Activated naive CD4-positive, alpha-beta T cell (primary cell): ENCODE data around the gene CRYBB1.
"Not testable (repeated sequence)": the region's sequence is repeated elsewhere in the genome, so short reads cannot be mapped to it uniquely, and the experiment has no call there.

Experiments used
- DNase-seq, 4 experiments: peaks; one replicate each; lab custom pipeline; 2025; lab: John Stamatoyannopoulos, UW

The CRYBB1 gene

DNA sequence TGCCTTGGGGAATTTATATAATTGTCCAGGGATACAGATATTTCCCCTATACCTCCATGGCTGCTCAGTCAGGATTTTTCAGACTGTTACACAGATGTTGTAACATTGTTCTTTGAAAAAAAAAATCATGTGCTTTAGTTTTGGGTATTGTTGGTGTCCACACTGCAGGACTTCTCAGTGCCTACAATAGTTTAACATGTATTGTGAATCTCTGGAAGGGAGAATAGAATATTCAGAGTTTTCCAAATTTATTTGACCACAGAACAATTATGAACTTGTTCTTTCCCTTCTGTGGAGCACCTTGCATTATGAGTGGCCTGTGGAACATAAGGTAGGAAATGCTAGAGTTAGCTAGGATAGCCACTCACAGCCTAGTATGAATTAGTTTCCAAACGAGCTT, 18.5 kb upstream of the CRYBB1 start:
- DNase-seq, result no peak

DNA sequence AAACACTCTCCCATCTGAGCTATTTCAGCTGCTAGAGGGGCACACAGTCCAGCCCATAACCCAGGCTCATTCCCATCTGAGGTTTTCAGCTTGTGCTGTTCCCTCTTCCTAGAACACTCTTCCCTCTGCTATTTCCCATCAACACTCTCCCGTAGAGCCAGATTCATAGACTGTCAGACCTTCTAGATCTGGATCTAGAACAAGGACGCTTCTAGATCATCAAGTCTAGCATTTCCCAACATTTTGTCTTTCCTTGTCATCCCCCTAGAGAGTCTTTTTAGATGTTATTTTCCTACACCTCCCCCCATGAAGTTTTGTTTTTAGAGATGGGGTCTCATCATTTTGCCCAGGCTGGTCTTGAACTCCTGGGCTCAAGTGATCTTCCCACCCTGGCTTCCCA, 17.3 kb upstream of the CRYBB1 start:
- no peak for DNase-seq

DNA sequence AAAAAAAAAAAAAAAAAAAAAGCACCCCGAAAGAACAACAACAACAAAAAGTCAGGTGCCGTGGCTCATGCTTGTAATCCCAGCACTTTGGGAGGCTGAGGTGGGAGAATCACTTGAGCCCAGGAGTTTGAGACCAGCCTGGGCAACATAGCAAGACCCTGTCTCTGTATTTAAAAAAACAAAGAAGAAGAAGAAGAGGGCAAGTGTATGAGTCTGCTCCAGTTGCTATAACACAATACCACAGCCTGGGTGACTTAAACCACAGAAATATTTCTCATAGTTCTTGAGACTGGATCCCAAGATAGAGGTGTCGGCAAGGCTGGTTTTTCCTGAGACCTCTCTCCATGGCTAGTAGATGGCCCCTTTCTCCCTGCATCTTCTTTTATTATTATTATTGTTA, 16.4 kb upstream of the CRYBB1 start:
- no peak for DNase-seq

DNA sequence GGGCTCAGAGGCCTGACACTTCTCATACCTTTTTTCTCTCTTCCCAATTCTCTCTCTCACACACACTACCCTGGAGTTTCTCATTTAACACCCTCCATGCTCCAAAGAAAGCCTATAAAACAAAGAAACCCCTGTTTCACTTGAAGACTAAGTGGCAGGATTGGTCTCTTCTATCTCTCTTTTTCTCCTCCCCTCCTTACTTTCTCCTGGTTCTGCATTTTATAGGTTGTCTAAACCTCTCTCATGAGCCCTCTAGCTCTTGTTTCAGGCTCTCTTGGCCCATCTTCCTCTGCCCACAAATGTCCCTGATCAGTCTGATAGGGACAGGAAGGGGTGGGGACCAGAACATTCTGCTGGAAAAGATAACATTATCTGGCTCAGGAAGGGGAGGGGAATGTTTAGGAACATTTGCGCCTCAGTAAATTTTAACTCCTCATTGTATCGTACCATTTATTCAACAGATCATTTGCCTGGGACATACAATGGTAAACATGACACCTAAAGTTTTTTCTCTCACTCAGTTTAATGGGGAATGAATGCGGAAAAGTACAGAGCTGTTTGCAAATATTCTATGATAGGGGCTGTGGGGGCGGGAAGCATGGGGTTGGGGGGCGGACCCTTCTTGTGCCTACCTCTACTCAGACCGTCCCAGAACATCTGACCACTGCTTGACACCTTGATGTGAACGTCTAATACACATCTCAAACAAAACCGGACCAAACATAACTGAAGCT, 14.8 kb upstream of the CRYBB1 start:
- no peak for DNase-seq

GRCh38 chr22:26631282-26631681, 13.5 kb upstream of the CRYBB1 start:
- no peak for DNase-seq

DNA sequence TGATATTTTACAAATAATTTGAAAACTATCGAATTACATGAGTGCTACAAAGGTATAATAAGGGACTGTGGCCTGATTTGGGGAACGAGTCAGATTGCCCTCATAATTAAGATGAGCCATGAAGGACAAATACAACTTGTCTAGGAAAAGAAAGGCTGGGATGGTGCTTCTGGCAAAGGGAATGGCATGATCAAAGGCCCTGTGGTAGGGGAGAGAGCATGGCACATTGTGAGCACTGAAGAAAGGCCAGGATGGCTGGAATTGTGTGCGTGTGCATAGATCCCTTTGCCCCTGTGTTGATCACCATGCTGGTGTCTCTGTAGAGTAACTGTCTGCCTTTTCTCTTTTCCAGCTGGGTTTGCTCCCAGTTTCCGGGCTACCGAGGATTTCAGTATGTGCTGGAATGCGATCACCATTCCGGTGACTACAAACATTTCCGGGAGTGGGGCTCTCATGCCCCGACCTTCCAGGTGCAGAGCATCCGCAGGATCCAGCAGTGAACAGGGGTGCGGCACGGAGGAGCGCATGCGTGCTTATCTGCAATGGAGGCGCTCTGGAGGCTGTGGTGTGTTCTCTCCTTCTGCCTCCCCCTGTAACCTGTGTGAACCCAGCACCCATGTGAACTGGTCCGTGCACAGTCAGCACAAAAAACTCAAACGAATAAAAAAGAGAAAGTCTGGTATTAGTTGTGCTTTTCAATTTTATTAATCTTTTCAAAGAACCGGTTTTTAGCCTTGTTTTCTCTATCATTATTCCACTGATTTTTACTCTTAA, 12.3 kb upstream of the CRYBB1 start:
- DNase-seq, result no peak

DNA sequence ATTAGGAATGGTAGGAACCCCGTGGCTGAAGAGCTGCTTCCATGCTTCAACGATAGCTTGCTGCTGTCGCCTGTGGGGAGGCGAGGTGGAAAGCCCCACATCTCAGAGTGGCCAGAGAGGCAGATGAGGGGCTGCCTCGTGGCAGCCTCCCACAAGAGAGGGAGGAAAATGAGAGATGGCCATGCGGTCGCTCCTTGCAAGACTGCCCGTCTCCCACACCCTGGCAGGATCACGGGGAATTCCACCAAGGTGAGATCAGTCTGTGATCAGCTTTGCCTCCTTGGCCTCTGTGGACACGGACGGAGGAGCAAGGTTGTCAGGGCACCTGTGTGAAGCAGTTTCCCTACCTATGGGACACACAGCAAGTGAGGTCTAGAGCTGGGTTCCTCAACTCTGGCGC, 7.0 kb upstream of the CRYBB1 start:
- DNase-seq, result no peak

- DNase-seq, result no peak
Measured at GRCh38 chr22:26623984-26624383, 6.2 kb upstream of the CRYBB1 start.

DNA sequence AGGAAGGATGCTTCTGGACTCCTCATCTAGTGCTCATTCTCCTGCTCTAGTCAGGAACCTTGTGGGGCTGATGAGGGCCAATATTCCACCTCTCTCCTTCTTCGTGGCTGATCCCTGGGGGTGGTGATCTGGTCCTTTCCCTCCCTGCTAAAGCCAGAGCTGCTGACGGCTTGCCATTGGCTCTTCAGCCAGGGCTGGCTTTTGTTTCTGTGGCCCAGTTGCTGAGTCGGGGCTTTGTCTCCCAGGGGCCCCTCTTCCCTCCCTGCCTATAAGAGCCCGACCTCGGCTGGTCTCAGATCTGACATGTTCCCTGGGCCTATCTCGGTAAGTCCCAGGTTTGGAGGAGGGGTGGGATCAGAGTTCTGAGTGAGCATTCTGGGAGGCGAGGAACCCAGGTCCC, 3.8 kb upstream of the CRYBB1 start, which contains the start of gene CRYBA4:
TSS of gene CRYBA4 (plus strand) at position 301 of the 400 bp plus-strand sequence. CDS start 634 bp downstream, outside the sequence.
- no peak for DNase-seq

DNA sequence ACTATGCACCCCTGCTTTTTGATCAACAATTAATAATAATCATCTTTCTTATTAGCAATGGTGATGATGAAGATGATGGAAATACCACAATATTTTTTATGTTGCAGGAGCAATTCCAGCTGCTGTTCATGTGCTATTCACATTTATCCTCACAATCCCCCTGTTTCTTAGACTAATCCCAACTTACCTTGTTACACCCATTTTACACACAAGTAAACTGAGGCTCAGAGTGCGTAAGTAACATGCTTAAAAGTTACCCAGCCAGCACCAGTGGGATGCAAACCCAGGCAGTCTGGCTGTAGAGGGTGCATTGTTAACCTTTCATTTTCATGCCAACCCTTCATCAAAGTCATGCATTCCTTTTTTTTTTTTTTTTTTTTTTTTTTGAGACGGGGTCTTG, 2.4 kb upstream of the CRYBB1 start:
- DNase-seq, result no peak

GRCh38 chr22:26619510-26619909, 1.7 kb upstream of the CRYBB1 start:
- DNase-seq, result no peak

GRCh38 chr22:26618455-26618854, 628 bp upstream of the CRYBB1 start:
- DNase-seq, result no peak

- DNase-seq, result no peak
Measured at GRCh38 chr22:26616650-26617049, 1.2 kb downstream of the CRYBB1 start.

DNA sequence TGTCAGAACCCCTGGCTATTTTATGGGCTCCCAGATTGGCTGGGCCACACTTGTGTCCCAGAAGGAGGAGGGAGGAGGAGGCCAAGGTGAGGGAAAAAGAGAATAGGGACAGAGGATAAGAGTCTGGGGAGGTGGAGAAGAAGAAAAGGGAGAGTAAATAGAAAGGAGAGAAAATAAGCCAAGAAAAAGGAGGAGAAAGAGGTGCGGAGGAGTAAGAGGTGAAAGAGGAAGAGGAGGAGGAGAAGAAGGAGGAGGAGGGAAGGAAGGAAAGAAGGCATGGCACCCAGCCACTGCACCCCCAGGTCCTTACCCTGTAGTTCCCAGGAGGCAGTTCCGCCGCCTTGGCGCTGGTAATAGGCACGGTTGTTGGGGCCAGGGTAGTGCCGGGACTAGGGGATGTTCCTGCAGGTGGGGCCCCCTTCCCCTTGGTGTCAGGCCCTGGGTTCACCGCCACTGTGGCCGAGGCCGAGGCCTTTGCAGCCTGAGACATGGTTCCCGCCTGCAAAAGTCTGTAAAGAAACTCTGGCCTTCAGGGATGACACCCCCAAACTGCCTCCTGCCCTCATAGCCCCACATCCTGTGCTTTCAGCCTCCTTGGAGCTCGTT, 1.9 kb downstream of the CRYBB1 start:
- DNase-seq, result no peak

DNA sequence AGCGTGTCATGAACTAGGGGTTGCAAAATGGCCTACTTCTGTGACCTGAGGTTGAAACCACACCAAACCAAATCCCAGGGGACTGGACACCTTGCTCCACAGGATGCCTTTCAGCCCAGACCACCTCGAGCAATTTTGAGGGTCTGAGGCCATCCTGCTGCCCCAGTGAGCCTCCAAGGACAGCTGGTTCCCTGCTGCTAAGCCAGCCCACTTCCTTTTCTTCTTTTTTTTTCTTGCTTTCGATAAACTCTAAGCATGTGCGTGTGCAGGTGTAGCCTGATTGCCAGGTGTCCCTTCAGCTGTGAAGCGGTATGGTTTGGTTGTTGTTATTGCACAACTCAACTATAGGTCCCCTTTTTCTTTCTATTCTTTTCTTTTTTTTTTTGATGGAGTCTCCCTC, 2.7 kb downstream of the CRYBB1 start:
- no peak for DNase-seq

DNA sequence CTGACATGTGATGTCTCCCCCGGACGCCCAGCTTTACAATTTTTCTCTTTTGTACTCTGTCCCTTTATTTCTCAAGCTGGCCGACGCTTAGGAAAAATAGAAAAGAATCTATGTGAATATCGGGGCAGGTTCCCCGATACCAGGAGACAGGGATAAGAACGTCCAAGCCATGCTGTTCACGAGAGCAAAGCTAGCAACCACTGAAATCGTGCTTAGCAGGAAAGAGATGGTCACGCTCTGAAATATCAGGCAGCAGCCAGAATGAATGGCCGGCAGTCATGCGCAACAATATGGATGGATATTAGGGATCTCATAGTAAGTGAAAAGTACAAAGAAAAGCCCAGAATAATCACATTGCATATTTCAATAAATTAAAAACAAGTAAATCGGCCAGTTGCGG, 3.5 kb downstream of the CRYBB1 start:
- DNase-seq, result no peak

DNA sequence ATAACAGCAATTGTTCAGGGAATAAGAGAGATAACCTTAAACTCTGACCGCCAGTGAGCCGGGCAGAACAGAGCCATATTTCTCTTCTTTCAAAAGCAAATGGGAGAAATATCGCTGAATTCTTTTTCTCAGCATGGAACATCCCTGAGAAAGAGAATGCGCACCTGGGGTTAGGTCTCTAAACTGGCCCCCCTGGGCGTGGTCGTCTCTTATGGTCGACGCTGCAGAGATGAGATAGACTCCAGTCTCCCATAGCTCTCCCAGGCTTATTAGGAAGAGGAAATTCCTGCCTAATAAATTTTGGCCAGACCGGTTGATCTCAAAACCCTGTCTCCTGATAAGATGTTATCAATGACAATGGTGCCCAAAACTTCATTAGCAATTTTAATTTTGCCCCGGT, 4.1 kb downstream of the CRYBB1 start:
- DNase-seq, result not testable (repeated sequence)

DNA sequence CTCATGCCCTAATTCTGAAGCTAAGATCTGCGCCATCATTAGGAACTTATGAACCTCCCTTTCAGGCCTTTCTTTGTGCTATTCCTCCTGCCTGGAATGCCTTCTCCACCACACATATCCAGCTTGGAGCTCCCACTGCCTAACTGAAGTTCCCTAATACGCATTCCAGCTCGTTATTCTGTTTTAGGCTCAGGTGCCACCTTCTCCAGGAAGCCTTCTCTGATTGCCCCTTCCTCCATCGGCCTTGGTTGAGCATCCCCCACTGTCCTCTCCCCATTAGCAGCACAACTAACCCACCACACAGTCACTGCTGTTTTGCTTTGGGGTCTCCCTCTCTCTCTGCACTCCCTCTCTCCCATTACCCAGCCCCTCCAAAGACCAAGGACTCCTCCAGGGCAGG, 5.2 kb downstream of the CRYBB1 start:
- DNase-seq, result no peak

DNA sequence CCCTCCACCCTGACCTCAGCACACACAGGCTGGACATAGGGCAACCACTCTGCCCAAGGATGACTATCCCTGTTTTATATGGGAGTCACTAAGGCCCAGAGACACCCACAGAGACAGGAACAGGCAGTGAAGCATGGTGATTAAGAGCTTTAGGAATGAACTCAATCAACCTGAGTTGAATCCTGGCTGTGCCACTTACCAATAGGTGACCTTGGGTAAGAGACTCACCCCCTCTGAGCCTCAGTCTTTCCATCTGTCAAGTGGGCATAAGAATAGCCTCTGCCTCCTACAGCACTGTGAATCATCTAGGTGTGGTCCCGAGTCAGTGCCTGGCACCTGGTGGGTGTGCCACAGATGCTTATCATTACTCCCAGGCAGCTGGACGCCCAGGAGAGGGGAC, 6.8 kb downstream of the CRYBB1 start:
- no peak for DNase-seq

DNA sequence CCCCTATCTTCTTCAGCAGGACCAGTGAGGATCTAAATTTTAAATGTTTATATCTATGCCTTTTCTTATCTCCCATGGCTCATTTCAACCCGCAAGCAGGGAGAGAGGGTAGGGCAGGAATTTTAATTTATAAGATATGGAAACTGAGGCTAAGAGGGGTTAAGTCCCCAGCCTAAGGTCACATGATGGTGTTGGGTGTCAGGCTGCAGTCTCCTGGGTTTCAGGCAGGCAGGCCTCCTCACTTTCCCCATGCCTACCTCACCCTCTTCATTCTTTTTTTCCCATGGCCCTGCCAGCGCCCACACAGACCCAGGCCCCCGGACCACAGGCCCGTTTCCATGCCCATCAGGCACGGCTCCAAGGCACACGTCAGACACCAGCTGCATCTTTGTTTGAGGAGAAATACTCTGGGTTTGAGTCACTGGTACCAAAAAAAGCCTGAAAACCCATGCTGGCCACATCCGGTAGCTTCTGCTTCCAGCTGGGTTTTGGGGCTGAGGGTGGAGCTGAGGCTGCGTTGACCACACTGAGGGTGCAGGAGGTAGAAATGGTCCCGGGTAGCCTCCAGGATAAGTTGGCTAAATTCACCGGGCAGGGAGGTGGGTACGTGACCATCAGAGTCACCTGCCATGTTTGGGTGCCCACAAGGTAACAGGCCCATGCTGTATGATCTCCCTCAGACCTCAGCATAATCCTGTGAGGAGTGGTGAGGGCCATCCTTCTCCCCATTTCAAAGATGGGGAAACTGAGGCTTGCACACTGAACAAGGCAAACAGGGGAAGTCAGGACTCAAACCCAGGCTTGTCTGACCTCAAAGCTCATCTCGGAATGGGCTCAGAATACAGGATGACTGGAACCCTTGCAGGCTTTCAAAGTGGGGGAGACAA, 7.5 kb downstream of the CRYBB1 start:
- DNase-seq, result no peak

DNA sequence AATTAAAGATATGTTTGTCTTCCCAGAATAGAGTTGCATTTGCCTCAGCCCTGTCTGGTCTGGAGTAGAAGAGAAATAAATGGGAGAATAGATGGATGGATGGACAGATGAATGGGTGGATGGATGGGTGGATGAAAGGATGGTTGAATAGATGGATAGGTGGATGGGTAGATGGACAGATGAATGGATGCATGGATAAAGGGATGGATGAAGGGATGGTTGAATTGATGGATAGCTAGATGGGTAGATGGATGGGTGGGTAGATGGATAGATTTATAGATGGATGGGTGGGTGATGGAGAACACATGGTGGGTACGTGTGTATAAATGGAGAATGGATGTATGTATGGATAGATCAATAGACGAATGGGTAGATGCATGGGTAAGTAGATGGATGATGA, 8.5 kb downstream of the CRYBB1 start:
- no peak for DNase-seq

DNA sequence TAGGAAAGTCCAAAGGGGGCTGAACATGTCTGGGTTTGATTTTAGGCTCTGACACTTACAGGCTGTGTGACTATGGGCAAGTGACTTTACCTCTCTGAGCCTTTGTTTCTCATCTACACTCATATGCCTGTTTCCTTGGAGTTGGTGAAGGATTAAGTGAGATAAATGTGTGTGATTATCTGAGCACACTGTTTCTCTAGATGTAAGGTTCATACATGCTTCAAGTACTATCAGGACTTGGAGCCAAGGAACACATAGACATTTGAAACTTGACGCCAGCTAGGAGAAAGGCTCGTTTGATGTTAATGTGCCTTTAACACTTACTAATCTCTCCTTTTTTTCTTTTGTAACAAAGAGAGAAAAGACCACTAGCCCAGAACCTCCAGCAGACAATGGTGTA, 9.7 kb downstream of the CRYBB1 start:
- DNase-seq, result no peak
